ENCODE measurements around the gene BRAF. TPM values are rescaled to one million over a fixed set of nuclear protein-coding genes. Genes with fewer than 3 reads are reported as not detected.
"Not testable (repeated sequence)": the region's sequence is repeated elsewhere in the genome, so short reads cannot be mapped to it uniquely, and the experiment has no call there.

The BRAF gene
- total RNA-seq, 1 donor from 2014 or later: 13.3 TPM

DNA sequence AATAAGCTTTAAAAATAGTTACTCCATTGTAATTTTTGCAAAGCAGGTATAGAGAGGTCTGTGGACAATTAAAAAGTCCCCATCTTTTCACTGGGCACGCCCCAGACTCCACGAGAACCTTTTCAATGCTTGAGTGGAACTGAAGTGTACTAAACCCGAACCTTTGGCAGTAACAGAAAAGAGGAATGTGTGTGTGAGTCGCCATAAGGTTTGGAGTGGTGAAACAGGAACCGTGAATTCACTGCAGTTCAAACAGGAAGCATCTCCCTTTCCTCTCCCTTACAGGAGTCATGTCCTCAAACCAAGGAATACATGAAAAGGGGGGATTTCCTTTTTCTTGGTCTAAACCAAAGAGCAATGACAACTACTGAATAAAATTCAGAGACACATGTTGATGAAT, 205.0 kb downstream of the BRAF start:
- H3K4me3 ChIP-seq (ENCODE audit: low read depth, low read length): no peak overlapping the region
- TF ChIP-seq, protein P1, sequence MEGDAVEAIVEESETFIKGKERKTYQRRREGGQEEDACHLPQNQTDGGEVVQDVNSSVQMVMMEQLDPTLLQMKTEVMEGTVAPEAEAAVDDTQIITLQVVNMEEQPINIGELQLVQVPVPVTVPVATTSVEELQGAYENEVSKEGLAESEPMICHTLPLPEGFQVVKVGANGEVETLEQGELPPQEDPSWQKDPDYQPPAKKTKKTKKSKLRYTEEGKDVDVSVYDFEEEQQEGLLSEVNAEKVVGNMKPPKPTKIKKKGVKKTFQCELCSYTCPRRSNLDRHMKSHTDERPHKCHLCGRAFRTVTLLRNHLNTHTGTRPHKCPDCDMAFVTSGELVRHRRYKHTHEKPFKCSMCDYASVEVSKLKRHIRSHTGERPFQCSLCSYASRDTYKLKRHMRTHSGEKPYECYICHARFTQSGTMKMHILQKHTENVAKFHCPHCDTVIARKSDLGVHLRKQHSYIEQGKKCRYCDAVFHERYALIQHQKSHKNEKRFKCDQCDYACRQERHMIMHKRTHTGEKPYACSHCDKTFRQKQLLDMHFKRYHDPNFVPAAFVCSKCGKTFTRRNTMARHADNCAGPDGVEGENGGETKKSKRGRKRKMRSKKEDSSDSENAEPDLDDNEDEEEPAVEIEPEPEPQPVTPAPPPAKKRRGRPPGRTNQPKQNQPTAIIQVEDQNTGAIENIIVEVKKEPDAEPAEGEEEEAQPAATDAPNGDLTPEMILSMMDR (IDR thresholded peaks at IDR 0.05; ENCODE audit: insufficient read depth, low read length, poor library complexity, severe bottlenecking): no peak
- H3K27me3 ChIP-seq (ENCODE audit: control insufficient read depth, insufficient read depth, low read length): no peaks in the 10 kb centered on the region
- H3K36me3 ChIP-seq (ENCODE audit: control insufficient read depth, insufficient read depth, low read length): no peaks in the 10 kb centered on the region
- DNase-seq (ENCODE audit: low read depth): no peak

DNA sequence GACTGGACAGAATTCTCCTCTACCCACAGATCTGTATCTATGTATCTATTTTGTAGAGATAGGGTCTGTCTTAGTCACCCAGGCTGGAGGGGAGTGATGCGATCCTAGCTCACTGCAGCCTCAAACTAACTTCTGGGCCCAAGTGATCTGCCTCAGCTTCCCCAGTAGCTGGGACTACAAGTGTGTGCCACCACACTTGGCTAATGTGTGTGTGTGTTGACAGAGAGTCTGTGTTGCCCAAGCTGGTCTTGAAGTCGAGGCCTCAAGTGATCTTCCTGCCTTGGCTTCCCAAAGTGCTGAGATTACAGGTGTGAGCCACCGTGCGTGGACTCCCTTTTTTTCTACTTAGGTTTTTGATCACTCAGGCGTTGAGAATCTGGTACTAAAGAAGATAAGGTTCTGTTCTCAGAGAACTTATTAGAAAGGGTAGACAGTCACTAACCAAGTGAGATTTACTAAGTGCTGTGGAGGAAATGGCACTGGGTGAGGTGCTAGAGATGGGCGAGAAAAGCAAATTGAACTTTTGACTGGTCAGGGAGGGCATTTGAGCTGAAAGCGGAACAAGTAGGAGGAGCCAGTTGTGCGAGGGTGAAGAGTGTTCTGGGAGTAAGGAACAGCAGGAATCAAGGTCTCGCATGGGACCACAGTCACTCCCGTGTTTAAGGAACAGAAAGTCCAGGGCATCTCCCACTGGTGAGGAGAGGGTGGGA, 210.2 kb downstream of the BRAF start:
- no peak overlapping the region for H3K4me3 ChIP-seq (ENCODE audit: low read depth, low read length)
- no peaks in the 10 kb centered on the region for H3K27me3 ChIP-seq (ENCODE audit: control insufficient read depth, insufficient read depth, low read length)
- no peak for DNase-seq (ENCODE audit: low read depth)
- H3K36me3 ChIP-seq (ENCODE audit: control insufficient read depth, insufficient read depth, low read length): no peaks in the 10 kb centered on the region
- TF ChIP-seq, protein P1 (IDR thresholded peaks at IDR 0.05; ENCODE audit: insufficient read depth, low read length, poor library complexity, severe bottlenecking): no peak

DNA sequence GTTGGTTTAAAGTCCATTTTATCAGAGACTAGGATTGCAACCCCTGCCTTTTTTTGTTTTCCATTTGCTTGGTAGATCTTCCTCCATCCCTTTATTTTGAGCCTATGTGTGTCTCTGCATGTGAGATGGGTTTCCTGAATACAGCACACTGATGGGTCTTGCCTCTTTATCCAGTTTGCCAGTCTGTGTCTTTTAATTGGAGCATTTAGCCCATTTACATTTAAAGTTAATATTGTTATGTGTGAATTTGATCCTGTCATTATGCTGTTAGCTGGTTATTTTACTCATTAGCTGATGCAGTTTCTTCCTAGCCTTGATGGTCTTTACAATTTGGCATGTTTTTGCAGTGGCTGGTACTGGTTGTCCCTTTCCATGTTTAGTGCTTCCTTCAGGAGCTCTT, 212.3 kb downstream of the BRAF start:
- not testable (repeated sequence) for H3K36me3 ChIP-seq (ENCODE audit: control insufficient read depth, insufficient read depth, low read length); DNase-seq (ENCODE audit: low read depth); H3K4me3 ChIP-seq (ENCODE audit: low read depth, low read length); H3K27me3 ChIP-seq (ENCODE audit: control insufficient read depth, insufficient read depth, low read length)

DNA sequence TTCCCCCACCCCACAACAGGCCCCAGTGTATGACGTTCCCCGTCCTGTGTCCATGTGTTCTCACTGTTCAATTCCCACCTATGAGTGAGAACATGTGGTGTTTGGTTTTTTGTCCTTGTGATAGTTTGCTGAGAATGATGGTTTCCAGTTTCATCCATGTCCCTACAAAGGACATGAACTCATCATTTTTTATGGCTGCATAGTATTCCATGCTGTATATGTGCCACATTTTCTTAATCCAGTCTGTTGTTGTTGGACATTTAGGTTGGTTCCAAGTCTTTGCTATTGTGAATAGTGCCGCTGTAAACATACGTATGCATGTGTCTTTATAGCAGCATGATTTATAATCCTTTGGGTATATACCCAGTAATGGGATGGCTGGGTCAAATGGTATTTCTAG, 216.0 kb downstream of the BRAF start:
- H3K27me3 ChIP-seq (ENCODE audit: control insufficient read depth, insufficient read depth, low read length); DNase-seq (ENCODE audit: low read depth); H3K4me3 ChIP-seq (ENCODE audit: low read depth, low read length): not testable (repeated sequence)

DNA sequence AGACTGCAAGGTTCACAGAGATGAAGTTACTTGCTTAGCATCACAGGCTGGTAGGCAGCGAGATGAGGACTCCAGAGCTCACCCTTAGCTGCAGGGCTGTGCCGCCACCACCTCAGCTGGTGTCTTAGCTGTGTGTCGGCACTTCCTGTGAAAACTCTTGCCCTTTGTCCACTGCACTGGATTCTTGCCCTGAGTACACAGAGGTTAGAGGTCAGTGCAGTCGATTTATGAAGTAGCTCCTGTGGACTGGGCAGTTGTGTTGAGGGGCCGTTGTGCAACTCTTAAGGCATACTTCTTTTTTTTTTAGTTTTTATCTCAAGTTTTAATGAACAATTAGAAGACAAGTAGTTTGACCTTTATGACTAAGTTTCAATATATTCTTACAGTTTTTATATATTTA, 217.6 kb downstream of the BRAF start:
- no peaks in the 10 kb centered on the region for H3K27me3 ChIP-seq (ENCODE audit: control insufficient read depth, insufficient read depth, low read length)
- DNase-seq (ENCODE audit: low read depth): no peak
- TF ChIP-seq, protein P1 (IDR thresholded peaks at IDR 0.05; ENCODE audit: insufficient read depth, low read length, poor library complexity, severe bottlenecking): no peak
- no peak overlapping the region for H3K4me3 ChIP-seq (ENCODE audit: low read depth, low read length)
- H3K36me3 ChIP-seq (ENCODE audit: control insufficient read depth, insufficient read depth, low read length): no peaks in the 10 kb centered on the region

More for the DNA sequence above, 216.0 kb downstream of the BRAF start:
- not testable (repeated sequence) for H3K36me3 ChIP-seq (ENCODE audit: control insufficient read depth, insufficient read depth, low read length)

DNA sequence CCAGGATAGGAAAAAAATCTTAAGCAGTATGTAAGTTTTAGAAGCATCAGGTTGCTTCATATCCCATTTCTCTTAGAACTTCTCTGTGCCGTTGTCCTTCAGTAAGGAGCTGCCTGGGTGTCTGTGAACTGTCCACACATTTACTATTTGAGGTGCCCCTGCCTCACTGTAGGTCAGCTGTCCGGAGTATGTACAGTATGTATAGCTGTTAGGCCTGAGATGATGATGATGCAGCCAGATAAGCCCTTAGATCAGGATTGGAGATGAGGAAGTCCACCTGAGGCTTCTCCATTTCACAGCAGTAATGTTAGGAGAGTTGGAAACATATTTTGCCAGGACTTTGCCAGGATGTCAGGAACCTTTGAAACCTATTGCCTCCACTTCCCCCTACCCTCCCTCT, 220.5 kb downstream of the BRAF start:
- H3K4me3 ChIP-seq (ENCODE audit: low read depth, low read length): no peak overlapping the region
- no peak for DNase-seq (ENCODE audit: low read depth)
- TF ChIP-seq, protein P1 (IDR thresholded peaks at IDR 0.05; ENCODE audit: insufficient read depth, low read length, poor library complexity, severe bottlenecking): no peak
- H3K27me3 ChIP-seq (ENCODE audit: control insufficient read depth, insufficient read depth, low read length): no peaks in the 10 kb centered on the region
- H3K36me3 ChIP-seq (ENCODE audit: control insufficient read depth, insufficient read depth, low read length): no peaks in the 10 kb centered on the region

DNA sequence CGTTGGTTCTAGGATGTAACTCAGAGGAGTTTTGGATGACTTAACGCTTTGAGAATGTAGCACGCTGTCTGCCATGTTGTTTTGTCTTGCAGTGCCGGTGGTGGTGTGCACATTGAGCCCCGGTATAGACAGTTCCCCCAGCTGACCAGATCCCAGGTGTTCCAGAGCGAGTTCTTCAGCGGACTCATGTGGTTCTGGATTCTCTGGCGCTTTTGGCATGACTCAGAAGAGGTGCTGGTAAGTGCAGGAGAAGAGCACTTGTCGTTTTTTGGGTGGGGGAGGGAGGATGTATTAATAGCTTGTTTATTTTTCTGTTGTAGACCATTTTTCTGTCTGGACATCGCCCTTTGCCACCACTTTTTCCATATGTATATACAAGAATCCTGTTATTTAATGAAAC, 222.0 kb downstream of the BRAF start:
- H3K4me3 ChIP-seq (ENCODE audit: low read depth, low read length): no peak overlapping the region
- H3K36me3 ChIP-seq (ENCODE audit: control insufficient read depth, insufficient read depth, low read length): no peaks in the 10 kb centered on the region
- DNase-seq (ENCODE audit: low read depth): no peak
- TF ChIP-seq, protein P1 (IDR thresholded peaks at IDR 0.05; ENCODE audit: insufficient read depth, low read length, poor library complexity, severe bottlenecking): no peak
- H3K27me3 ChIP-seq (ENCODE audit: control insufficient read depth, insufficient read depth, low read length): no peaks in the 10 kb centered on the region
